NCI-H1694 treated with DMSO at 0.1 percent for 48 hours (cell line): ENCODE data around the gene GNB1L.

Experiments used
- DNase-seq: peaks from one replicate; lab custom pipeline; 2025; lab: John Stamatoyannopoulos, UW

The GNB1L gene

GRCh38 chr22:19808873-19809478, 45.7 kb downstream of the GNB1L start:
- no peak for DNase-seq

DNA sequence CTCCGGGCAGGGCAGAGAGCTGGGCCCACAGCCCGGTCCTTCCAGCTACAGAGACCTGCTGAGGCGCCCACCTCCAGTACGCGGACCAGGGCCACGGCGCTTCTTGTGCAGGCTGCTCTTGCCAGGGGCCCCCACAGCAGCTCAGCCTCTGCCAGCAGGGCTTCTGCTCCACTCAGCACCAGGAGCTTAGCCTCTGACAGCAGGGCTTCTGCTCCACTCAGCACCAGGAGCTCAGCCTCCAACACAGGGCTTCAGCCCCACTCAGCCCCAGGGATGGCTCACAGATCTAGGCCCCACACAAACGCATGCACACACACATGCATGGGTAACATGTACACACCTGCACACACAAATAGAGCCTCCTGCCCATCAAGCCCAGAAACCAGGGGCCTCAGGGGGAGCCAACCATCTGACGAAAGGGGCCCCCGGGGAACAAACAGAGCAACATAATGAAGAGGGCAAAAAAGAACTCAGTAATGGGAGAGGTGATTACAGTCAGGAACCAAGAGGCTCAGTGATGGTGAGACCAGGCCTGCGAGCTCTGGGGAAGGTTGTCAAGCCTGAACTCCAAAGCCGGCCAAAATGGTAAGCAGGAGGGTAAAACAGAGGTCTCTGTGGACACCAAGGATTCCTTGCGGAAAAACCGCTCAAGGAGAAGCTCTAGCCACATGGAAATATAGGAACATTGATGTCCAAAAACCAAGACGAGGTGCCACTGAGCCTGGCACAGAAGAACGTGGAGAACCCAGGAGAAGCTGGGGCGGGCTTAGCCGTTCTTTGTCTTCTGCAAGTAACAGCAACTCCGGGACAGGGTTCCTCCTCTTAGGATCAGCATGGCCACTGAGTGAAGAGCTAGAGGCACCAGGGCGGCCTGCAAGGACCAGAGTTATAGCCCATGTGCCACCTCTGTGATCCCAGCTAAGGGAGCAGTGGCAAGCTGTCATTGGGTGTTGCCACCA, 46.5 kb downstream of the GNB1L start:
- no peak for DNase-seq

- no peak for DNase-seq
These were observed 47.3 kb downstream of the GNB1L start for GRCh38 chr22:19807161-19807913.

- DNase-seq = no peak
These were observed 48.2 kb downstream of the GNB1L start for GRCh38 chr22:19806213-19807160.

- DNase-seq = no peak
These were observed 48.9 kb downstream of the GNB1L start for GRCh38 chr22:19805821-19806212.

GRCh38 chr22:19803736-19804267, 50.9 kb downstream of the GNB1L start:
- DNase-seq = no peak

DNA sequence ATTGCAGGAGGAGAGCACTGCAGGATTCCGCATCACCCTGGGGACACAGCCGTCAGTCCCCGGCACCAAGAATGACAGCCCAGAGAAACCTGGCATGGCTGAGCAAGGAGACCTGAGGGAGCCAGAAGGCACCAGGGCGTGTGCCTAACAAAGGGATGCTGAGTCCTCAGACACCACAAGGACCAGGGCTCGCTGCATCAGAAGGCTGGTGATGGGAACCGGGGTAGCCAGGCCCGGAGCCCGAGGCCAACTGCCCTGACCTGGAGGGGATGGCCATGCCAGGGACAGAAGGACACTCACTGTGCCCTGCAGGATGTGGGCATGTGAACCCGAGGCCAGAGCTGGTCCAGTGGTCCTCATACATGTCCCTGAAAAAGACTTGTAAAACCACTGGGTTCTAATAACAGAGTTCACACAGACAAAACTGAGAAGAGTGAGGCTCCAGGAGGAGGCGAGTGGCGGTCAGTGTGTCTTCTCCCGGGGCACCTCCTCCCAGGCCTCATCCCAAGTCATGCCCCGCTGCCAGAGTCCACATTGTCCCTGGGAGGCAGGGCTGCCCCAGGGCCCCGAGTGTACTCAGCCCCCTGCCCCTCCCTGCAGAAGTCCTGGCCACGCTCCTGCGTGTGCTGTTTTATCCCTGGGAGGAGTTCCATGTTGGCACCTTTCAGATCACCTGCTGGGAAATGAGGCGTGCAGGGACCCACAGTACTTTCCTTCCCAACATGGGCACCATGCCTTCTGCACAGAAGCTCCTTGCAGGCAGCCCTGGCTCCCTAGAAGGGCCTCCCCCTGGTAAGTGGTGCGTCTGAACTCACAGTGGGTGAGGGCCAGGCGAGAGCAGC, 51.6 kb downstream of the GNB1L start:
- DNase-seq = no peak

DNA sequence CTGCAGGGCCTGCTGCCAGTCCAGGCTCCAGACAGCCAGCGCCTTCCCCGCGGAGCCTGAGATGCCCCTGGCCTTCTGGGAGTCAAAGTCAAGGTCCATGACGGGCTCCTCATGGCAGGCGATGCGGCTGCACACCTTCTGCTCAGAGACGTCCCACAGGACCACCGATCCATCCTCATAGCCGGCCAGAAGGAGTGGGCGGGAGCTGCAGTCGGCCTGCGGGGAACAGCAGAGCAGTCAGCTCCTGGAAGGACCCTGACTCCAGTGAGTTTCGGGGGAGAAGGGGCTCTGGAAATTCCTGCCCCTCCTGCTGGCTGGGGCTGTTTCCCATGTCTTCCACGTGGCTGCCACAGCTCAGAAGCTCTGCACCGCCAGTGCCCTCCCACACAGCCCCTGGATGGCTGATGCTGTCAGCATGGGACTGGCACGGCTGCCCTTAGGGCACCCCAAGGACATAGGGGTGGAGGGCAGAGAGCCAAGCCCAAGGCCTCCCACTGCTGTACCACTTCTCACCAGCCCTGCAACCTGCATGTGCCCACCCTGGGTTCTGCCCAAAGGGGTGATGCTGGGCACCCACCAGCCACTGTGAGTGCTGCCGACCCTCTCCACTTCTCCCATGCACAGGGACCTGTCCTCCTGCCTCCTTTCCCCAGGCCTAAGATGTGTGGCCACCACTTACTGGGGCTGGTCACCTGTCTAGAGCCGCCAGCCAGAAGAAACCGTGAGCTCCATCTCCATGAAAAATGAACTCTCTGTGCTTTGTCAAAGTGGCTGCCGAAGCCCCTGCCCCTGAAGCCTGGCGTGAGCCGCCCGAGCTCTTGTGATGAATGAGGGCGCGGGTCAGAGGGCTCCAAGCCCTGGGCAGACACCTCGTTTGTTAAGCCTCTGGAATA, 52.4 kb downstream of the GNB1L start:
- DNase-seq = no peak

DNA sequence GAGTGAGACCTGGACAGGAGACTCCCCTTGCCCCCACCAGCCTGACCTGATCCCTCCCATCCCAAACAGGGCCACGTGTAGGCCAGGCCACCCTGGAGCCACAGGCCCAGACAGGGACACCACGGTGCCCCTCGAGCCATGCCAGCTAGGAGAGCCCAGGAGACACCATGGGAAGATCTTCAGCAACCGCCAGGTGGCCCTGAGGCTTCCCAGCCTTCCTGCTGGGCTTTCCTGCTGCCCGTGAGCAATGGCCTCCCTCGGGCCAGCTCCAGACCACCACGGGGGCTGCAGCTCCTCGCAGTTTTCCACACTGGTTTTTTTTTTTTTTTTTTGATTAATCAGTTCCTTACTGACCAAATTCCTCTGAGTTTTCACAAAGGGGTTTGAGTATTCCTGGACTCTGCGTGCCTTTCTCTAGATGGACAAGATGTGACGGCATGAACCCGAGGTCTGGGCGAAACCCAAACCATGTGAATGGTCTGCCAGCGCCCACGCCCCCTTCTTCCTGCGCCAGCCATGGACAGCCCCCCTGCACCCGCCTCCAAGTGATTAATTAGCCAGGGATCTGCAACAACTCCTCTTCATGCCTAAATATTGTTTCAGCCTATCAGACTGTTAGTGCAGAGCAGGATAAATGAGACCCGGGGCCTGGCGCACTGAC, 53.2 kb downstream of the GNB1L start:
- DNase-seq = no peak

- no peak for DNase-seq
These were observed 53.9 kb downstream of the GNB1L start for GRCh38 chr22:19800761-19801244.

GRCh38 chr22:19800306-19800705, 54.4 kb downstream of the GNB1L start:
- DNase-seq = no peak

- no peak for DNase-seq
These were observed 55.1 kb downstream of the GNB1L start for GRCh38 chr22:19799322-19800190.

DNA sequence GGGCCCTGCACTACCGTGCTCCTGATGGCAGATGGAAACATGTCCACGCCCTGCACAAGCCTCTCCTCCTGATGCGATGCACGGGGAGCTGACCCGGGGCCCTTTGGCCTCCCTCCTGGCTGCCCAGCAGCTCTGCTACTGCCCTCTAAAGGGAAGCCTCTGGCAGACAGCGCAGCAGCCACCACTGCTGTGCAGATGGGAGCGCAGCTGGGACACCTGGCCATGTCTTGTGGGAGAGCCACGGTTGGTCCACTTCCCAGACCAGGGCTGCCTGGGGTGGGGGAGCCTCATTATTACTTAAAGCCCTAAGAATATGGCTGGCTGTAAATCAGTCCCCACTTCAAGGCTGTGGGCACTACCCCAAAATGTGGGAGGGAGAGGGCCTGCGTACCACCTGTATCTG, 55.8 kb downstream of the GNB1L start:
- DNase-seq = no peak

DNA sequence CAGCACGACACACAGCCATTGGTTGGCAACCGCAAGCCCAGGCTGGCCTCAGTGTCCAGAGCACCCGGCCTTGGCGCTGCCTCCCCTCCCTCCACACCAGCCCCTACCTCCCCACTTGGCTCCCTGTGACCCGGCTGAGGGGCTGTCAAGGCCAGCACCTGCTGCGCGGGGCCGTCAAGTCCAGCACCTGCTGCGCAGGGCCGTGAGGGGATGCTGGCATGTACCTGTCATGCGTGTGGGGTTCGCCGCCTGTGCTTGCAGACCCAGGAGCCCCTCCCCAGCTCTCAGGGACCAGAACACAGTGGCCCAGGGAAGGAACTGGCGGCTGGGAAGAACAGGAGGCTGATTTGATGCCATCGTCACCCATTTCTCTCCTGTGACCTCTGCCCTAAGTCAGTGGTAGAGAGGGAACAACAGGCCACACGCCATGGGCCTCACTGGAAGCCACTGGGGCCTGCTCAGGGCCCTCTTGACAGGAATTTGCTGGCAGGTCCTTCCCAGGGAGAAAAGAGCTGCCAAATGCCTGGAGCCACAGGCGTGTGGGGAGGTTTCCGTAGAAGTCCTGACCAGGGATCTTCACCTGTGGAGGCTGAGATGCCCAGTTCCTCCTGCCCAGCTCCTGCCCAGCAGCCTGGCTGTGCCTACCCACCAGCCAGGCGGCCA, 56.5 kb downstream of the GNB1L start:
- DNase-seq = no peak

GRCh38 chr22:19797086-19798002, 57.3 kb downstream of the GNB1L start:
- no peak for DNase-seq

DNA sequence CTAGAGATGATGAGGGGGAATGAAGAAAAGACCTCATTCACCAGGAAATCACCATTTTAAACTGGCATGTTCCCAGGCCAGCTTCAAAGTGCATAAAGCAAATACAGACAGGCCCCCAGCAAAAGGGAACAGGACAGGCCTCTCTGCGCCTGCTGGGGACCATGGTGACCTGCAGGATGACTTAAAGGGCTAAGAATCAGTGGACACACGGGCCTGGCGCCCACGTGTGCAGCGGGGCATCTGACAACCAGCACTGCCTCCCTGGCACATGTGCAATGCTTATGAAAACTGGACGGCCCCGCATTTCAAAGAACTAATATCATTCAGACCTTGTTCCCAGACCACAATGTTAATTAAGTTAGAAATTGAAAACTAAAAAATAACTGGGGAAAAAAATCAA, 58.5 kb downstream of the GNB1L start:
- DNase-seq = no peak
